Colon (tissue), 2 donors: ENCODE data around the gene ABHD16A.

Experiments used
- FAIRE-seq: peaks from 2 replicates; lab custom pipeline; 2012; peaks lifted over from hg19 to GRCh38; lab: Jason Lieb, UNC
- donor health status: control.
- donor health status: control.

The ABHD16A gene

DNA sequence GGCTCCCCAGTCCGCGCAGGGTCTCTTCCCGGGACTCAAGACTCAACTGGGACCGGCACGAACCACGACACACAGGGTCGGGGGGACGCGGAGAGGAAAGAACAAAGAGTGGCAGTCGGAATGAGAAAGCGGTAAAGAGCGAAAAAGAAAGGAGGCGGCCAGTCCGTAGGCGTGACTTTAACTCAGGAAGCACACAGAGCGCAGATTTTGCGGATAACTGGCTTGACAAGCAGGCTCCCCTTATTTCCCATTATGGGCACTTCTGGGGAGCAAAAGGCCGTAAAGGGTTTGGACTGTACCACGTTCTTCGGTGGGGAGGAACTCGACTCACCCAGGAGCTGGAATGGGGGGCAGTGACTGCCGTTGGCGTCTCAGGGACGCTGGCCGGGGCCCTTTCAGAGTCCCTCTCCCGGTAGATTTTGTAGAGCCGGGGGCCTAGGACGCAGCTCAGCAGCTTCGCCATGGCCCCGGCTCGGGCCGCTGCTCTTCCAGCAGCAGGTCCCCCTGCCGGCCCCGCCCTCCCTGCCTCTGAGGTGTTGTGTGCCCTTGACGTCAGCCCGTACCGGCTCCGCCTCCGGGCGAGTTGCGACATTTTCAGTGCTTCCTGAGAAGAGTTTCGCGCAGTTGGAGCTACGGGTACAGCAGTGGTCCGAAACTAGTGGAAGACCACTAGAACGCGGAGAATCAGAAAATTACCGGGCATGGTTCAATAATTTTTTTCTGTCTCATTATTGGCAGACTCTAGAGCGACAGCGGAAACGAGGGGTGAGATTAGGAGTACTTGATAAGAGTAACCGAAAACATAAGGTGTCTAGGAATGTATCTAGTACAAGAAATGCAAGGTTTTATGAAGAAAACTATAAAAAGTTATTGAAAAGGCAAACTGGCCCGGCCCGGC is at the start of gene ABHD16A:
TSS of gene ABHD16A (minus strand) at position 506 of the 898 bp plus-strand sequence. CDS start at position 463, 43 bp downstream.
- no peak for FAIRE-seq

DNA sequence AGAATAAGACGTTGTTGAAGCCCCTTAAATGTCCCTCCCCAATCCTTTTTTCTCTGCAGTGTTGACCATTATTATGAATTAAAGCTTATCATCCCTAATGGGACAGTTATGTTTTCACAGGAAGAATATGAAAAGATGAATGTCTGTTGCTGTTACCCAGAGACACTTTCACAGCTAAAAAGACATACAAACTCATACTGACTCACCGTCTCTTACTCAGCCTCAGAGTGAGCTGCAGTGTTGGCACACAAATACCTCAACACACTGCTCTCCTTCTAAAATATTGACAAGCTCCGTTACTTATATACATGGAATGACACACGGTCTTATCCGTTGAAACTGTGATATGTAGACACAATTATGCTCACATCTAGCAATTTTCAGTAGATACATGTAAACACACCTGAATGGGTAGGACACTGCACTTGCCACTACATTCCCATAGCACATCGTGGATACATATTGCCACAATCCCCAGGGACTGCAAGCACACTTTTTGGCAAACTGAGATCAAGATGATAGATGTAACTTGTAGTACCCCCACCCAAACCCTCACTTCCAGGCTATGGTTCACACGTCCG is 49.7 kb upstream of the ABHD16A start:
- FAIRE-seq, result no peak

DNA sequence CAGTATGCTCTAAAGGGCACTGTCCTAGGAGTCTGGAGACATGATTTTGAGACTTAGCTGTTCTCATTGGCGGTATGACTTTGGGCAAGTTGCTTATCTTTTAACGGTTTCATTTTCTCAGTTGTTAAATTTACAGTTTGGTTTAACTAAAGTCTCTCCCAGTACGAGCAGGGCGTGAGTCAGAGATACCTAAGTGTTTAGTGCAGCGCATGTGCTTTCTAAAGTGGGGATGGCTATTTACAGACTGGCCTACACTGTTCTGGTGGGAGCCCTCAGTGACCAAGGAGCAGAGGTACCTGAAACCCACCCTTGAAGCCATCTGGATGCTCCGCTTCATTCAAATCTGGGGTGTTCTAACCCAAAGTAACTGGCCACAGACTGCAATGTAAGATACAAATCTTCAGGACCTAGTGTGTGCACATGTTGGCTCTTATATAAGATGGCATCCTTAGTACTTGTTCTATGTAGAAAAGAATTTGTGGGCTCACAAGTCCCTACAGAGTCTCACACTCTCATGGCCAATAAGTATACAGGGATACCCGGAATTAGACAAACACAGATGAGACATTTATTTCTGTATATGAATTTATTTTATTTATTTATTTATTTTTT is 47.4 kb upstream of the ABHD16A start:
- no peak for FAIRE-seq

DNA sequence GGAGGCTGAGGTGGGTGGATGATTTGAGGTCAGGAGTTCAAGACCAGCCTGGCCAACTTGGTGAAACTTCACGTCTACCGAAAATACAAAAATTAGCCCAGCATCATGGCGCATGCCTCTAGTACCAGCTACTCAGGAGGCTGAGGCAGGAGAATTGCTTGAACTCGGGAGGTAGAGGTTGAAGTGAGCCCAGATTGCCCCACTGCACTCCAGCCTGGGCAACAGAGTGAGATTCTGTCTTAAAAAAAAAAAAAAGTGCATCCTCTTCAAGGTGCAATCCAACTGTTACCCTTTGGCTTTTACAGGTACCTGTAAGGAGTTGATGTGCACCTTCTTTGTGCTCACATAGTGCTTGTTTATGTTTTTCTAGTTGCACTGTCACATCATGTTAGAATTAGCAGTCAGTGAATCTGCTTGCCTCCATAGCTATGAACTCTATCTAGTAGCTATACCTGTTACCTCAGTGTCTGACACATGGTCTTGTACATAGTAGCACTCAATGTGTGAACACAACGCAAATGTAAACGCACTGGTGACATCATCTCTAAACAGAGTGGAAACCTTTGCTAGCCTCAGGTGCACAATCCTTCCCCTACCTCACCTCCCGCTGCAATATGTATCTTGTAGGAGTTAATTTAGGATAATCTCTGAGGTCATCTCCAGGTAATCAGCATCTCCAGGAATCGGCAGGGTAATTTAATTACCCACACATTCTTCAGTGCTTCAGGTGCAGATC is 46.3 kb upstream of the ABHD16A start:
- no peak for FAIRE-seq

DNA sequence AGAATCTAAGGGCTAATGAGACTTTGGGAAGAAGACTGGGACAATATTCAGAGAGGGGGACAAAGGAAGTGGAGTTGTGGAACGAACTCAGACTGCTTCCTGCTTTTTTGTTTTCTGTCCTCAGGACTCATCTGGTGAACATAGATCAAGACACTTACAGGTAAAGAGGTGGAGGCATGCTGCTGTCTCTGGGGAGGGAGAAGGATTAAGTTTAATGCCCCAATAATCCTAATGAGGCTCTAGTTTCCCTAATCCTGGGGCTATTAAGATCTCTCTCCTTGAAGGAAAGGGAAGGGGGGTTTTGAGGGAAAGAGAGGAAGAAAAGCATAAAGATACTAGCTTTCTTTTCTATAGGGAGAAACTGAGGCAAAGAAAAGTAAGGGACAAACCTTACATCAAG is 41.3 kb upstream of the ABHD16A start:
- no peak for FAIRE-seq

DNA sequence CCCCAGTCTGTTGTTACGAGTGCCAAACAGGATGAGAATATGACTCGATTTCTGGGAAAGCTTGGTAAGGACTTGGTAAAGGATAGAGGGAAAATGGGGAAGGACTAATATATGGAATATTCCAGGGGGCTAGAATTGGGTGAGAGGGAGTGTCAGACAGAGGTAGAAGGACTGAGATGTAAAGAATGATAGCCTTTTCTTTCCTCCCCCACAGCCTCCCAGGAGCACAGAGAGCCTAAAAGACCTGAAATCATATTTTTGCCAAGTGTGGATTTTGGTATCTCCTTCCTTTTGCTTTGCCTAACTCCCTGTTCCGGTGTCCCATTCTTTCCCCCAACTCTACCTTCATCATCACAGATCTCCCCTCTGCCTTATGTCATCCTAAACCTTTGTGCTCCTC is 39.8 kb upstream of the ABHD16A start:
- FAIRE-seq, result no peak

DNA sequence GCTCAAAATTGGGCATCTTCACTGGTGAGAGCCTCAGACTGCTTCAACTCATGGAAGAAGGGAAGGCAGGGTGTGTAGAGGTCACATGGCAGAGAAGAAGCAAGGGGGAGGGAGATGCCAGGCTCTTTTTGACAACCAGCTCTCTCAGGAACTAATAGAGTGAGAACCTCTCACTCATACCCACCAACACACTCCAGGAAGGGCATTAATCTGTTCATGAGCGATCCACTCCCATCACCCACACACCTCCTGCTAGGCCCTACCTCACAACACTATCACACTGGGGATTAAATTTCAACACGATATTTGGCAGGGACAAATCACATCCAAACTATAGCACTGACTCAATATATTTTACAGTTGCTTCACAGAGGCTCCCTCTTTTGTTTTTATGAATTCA is 38.7 kb upstream of the ABHD16A start:
- no peak for FAIRE-seq

DNA sequence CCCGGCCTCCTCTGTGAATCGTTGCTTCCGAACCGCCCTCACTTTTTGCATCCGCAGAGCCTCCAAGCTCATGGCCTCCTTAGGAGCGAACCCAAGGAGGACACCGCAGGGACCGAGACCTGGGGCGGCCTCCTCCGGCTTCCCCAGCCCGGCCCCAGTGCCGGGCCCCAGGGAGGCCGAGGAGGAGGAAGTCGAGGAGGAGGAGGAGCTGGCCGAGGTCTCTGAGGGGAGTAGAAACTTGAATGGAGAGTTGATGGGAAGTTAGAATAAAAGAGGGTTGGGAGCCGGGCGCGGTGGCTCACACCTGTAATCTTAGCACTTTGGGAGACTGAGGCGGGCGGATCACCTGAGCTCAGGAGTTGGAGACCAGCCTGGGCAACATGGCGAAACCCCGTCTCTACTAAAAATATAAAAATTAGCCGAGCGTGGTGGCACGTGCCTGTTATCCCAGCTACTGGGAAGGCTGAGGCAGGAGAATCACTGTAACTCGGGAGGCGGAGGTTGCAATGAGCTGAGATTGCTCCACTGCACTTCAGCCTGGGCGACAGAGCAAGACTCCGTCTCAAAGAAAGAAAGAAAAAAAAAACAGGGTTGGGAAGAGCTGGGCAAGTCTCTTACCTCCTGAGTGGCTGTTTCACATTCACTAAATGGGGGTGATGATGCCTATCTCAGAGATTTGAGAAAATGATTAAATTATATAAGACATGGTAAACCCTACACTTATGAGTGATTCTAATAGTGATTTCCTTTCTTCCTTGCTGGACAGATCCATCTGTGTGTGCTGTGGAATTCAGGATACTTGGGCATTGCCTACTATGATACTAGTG is 37.5 kb upstream of the ABHD16A start:
- FAIRE-seq, result no peak

DNA sequence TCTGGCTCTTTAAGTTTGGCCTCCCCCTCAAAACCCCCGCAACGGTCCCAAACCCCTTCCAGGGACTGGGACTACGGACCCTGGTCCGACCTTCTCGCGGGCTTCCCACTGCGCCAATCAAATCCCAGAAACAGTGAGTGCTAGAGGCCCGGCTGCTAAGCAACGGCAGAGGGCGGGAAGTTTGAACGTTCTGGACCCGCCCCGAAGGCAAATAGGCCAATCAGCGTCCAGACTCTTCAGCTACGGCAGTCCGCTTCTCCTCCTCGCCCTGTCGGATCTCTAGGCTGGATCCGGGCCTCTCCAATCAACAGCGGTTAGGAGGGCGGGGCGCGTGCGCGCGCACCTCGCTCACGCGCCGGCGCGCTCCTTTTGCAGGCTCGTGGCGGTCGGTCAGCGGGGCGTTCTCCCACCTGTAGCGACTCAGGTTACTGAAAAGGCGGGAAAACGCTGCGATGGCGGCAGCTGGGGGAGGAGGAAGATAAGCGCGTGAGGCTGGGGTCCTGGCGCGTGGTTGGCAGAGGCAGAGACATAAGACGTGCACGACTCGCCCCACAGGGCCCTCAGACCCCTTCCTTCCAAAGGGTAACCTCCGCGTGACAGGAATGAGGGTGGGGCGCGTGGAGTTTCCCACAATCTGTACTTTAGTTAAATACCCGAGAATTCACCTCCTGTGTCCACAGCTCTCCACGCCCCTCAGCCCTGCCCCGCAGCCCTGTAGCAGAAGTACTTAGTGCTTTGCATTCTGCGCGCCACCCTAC is 36.7 kb upstream of the ABHD16A start, which contains the start of gene MSH5:
TSS of gene MSH5 (plus strand) at position 367 of the 758 bp plus-strand sequence. CDS start 462 bp downstream, outside the sequence.
- FAIRE-seq, result no peak

DNA sequence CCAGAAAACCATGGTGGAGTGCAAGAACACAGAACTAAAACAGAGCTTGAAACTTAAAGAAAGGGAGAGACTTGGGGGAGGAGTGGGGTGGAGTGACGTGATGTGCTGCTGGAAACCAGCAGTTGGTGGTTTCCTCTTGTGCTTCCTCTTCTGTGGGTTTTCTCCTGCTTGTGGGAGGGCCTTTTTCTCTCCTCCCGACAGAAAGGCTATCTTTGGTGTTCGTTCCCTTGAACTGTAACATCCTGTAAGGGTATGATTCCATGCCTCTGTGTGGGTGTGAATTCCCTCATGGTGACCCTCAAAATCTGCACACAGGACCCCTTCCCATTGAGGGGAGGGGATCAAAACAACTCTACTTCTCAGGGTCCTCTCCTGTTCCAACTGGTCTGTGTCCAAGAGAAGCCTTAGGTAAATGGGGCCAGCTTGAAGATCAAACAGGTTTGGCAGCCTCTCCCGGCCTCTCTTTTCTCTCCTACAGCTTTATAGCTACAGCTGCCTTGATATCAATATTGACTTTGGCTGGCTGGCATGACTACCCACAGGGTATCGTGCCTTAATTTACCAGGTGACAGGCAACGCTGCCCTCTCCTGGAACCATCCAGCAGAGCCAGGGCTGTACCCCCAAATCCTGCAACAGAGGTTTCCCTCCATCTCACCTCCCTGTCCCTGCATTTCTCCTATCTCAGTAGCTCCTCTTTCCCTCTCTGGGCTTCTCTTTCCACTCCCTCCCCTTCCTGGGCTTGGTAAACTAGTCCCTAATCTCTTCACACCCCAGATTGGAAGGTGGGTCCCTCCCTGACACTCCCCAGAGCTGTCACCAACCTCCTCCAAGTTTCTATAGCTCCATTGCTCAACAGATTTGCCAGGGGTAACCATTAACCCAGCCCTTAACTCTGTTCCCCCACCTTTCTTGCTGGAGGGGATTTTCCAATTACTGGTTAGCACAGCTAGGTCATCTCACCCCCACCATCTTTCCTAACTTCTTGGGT is 35.2 kb upstream of the ABHD16A start:
- no peak for FAIRE-seq

DNA sequence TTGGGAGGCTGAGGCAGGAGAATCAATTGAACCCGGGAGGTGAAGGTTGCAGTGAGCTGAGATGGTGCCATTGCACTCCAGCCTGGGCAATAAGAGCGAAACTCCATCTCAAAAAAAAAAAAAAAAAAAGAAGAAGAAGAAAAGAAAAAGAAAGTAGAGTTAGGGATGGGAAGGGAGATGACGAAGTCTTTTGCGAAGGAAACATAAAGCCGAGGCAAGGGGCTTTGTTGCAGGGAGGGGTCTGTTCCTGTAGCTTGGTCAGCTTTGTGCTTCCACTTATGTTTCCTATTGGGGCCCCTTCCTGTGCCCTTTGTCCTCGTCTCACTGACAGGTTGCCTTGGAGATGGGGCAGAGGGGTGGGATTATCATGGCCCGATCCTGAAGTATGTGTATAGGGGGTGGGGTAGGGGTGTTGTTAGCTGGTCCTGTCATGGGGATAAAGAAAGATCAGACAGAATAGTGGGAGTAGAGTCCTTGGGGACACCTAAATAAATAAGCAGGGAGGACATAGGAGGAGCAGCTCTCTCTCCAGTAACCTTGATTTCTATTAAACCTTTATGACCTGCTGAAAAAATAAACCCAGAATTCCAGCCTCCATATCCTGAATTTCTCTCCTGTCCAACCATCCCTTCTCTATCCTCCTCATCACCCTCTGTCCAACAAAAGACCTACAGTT is 34.3 kb upstream of the ABHD16A start:
- no peak for FAIRE-seq

DNA sequence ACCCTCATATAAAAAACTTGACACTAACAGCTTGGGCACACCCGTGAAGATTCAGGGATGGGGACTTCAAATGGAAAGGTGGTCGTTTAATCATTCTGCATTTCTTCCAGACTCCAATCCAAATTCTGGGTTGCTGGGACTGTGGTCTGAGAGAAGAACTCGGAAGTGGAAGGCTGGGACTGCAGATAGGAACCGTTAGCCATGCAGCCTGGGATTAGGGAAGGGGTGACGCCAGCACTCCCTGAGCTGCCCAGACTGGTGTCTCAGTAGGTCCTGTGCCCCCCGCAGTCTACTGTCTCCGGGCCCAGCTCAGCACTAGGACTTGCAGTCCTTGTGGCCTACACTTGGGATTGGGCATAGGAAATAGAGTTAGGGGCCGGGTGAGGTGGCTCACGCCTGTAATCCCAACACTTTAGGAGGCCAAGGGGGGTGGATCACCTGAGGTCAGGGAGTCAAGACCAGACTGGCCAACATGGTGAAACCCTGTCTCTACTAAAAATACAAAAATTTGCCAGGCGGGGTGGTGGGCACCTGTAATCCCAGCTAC is 33.7 kb upstream of the ABHD16A start:
- FAIRE-seq, result no peak

DNA sequence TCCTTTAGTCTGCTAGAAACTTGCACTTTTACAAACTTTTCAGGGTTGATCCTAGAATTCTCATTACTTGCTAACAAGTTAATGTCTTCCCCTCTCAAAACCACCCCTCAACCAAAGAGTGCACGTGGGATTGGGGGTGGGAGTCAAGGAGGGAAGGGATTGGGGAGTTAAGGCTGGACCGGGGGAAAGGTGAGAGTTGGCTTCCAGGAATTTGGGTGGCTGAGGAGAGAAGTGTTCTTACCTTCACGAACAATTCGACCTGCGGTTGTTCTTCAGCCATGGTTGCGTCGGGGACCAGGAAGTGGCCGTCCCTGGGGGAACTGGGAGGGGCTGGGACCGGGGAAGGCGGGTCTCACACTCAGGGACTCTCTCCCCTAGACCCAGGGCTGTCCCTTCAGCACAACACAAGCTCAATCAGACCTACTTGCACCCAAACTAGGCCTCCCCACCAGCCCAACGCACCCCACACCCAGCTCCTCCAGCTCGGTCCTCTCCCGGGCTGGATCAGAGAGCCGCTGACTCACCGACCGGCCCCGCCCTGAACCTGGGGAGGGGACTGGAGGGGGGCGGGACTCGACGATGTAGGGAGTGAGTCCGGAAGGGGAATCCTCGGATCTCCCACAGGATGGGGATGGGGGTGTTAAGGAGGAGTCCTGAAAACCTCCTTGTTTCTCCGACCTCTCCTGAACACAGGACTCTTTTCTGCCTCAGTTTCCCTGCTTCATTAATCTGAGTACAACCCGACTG is 33.1 kb upstream of the ABHD16A start, which contains the start of gene CLIC1:
TSS of gene CLIC1 (minus strand) at position 510 of the 747 bp plus-strand sequence. CDS start at position 280, 230 bp downstream.
- no peak for FAIRE-seq

DNA sequence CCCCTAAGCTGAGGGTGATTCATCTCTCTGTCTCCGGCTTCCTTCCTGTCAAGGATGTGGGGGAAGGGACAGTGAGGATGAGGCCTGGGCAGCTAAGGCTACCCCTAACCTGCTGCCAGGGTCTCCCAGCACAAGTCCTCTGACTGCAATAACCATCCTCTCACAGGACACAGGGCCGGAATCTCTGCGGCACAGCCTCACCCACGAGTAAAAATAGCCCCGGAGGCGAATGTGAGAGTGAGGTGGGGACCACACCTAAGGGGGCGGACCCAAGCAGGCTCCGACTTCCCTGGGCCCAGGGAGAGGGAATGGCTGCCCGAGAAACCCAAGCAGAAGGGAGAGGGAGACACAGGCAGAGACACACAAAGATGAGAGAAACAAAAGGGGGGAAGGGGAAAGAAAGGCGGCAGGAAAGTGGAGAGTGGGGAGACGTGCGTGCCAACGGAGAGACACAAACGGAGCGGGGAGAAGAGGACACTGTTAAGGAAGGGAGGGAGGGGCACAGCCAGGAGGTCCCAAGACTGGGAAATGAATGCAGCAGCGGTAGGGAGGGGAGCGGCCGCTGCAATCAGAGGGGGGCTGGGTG is 31.8 kb upstream of the ABHD16A start:
- no peak for FAIRE-seq

DNA sequence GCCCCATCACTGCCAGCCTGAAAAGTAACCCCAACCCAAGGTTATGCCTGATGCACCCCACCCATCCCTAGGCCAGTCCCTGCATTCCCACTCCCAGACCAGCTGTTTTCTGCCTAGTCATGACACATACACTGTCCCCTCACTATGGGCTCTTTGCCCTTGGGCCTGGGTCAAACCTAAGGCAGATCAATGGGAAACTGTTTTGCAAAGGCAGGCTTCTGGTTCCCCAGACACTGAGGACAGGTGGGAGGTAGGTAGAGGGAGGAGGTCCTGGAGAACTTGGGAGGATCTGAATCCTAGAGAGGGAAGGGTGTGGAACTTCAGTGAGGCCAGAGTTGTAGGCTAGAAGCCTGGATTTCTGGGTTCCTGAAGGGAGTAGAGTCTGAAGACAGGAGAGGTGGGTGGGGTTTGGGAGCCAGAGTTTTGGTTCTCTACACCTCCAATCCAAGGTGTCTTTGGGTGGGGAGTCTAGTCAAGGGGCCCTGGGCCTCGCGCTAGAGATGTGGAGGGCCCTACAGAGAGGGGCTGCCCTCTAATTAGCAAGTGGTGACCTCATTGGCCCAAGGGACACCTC is 31.2 kb upstream of the ABHD16A start:
- FAIRE-seq, result no peak

DNA sequence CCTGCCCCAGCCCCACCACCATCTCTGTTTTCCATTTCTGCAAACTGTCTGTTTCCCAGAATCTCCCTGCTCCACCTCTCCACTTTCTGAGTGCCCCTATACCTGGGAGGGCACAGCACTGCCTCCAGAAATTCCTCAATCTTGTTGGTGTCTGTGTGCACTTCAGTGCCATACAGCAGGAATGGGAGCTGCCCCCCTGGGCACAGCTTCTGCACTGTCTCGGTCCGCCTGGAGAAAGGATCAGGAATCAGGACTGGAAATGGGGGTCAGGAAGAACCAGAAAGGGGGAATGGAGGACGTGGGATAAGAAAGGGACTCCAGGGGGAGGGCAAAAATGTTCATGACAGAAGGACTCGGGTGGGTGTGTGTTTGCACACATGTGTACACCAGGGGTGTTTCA is 30.6 kb upstream of the ABHD16A start:
- no peak for FAIRE-seq

DNA sequence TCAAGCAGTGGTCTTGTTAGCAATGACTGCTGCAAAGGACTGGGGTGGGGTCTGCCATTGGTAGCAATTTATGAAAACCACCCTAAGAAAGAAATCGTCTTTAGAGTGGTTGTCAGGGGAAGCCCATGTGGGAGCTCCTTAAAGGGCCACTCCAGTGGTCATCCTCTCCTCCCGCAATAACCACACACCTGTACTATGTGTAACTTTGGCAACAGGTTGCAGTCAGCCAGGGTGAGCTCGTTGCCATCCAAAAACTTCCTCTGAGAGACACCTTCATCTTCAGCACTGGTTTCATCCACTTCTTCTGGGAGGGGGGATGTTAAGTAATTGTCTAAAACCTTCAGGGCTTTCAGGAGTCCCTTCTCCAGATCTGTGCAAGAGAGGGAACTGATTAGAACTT is 28.9 kb upstream of the ABHD16A start:
- FAIRE-seq, result no peak
